Endothelial cell of umbilical vein (primary cell): ENCODE measurements around the gene SCGB1C1. TPM values are rescaled to one million over a fixed set of nuclear protein-coding genes. Genes with fewer than 3 reads are reported as not detected.
A peak's percentile ranks its signal among the peaks of the same experiment; 100 is the strongest.

Source experiments
- BruUV-seq: library from RNA; stranded (reverse); fragments of 400-500 nt; replicated peaks from 2 replicates; lab custom pipeline; 2021; lab: Mats Ljungman, UMichigan
- CTCF ChIA-PET: fragments of 300-600, 350-600 bp; sonication (Branson Sonifier 250); formaldehyde crosslinking; loops from one replicate; lab custom pipeline; 2021; ENCODE audit warnings: antibody characterized with exemption, inconsistent platforms; lab: Charles Lee
- POLR2A ChIA-PET: fragments of 300-600, 350-600 bp; sonication (Branson Sonifier 250); formaldehyde crosslinking; loops from one replicate; lab custom pipeline; 2021; ENCODE audit warnings: antibody characterized with exemption, inconsistent platforms; lab: Charles Lee
- DNase-seq: peaks from one replicate; pipeline ENCODE4 v3.0.0-alpha.2; 2011; ENCODE audit warnings: low read depth, low spot score
- FAIRE-seq: peaks from 2 replicates; lab custom pipeline; 2011; peaks lifted over from hg19 to GRCh38; lab: Jason Lieb, UNC
- H2AFZ ChIP-seq: 2 replicates; pipeline ENCODE4 v1.6.0; 2012; ENCODE audit warnings: low read depth, low read length, control low read depth, inconsistent platforms
- H3K27ac ChIP-seq: 2 replicates; pipeline ENCODE4 v1.5.1; 2011; ENCODE audit warnings: low read depth, mild to moderate bottlenecking, control low read depth, low read length, moderate library complexity; ENCODE audit not compliant: insufficient read depth
- H3K27me3 ChIP-seq, 2 experiments: 2 replicates each; pipeline versions ENCODE4 v1.6.0 to v1.6.1; 2011; ENCODE audit warnings: low read length in 2 of 2, mixed read lengths in 1 of 2; ENCODE audit not compliant: control insufficient read depth in 2 of 2, insufficient read depth in 2 of 2
- H3K36me3 ChIP-seq, 2 experiments: 2 replicates in 1 of 2; 3 replicates in 1 of 2; pipeline ENCODE4 v1.5.1; 2011; ENCODE audit warnings: low read length in 2 of 2, mild to moderate bottlenecking in 1 of 2, moderate library complexity in 1 of 2; ENCODE audit not compliant: control insufficient read depth in 2 of 2, insufficient read depth in 2 of 2; ENCODE audit errors: extremely low read depth in 1 of 2
- H3K4me1 ChIP-seq: 3 replicates; pipeline ENCODE4 v1.5.1; 2011; ENCODE audit warnings: mild to moderate bottlenecking, low read length; ENCODE audit not compliant: control insufficient read depth, insufficient read depth; ENCODE audit errors: extremely low read depth
- H3K4me2 ChIP-seq: 2 replicates; pipeline ENCODE4 v1.6.1; 2011; ENCODE audit warnings: low read length, control low read depth, mixed read lengths; ENCODE audit not compliant: insufficient read depth
- H3K4me3 ChIP-seq, 3 experiments: fragments of 200-600 bp in 1 of 3; sonication (generic), shearing (Covaris generic) in 1 of 3; replicated peaks in 1 of 3; 2 replicates each; pipeline ENCODE4 v1.5.1; 2011 to 2016; ENCODE audit warnings: control low read depth in 3 of 3, low read length in 3 of 3, mild to moderate bottlenecking in 2 of 3, inconsistent platforms in 1 of 3, low read depth in 1 of 3, moderate library complexity in 1 of 3; ENCODE audit not compliant: insufficient read depth in 1 of 3
- H3K79me2 ChIP-seq: 2 replicates; pipeline ENCODE4 v1.6.0; 2012; ENCODE audit warnings: low read length, inconsistent platforms; ENCODE audit not compliant: control insufficient read depth, insufficient read depth
- H3K9ac ChIP-seq: replicated peaks from 2 replicates; pipeline ENCODE3; 2011; ENCODE audit warnings: low read length, control low read depth; ENCODE audit not compliant: insufficient read depth; ENCODE audit errors: extremely low read depth
- H3K9me1 ChIP-seq: replicated peaks from 3 replicates; pipeline ENCODE4 v1.6.0; 2011; ENCODE audit warnings: mild to moderate bottlenecking, low read length; ENCODE audit not compliant: control insufficient read depth, insufficient read depth; ENCODE audit errors: extremely low read depth
- H3K9me3 ChIP-seq: replicated peaks from 2 replicates; pipeline ENCODE4 v1.5.1; 2012; ENCODE audit warnings: low read length, inconsistent platforms; ENCODE audit not compliant: control insufficient read depth, insufficient read depth
- H4K20me1 ChIP-seq: replicated peaks from 2 replicates; pipeline ENCODE3; 2011; ENCODE audit warnings: mild to moderate bottlenecking, low read length; ENCODE audit not compliant: control insufficient read depth, insufficient read depth; ENCODE audit errors: extremely low read depth
- CTCF ChIP-seq, 2 donors: IDR thresholded peaks; 1 replicate in 1 of 2; 2 replicates in 1 of 2; pipeline ENCODE4 v1.5.1; 2011; ENCODE audit warnings: low read length in 2 of 2, mild to moderate bottlenecking in 2 of 2, moderate library complexity in 2 of 2, control low read depth in 1 of 2, inconsistent platforms in 1 of 2, low read depth in 1 of 2; ENCODE audit not compliant: insufficient read depth in 1 of 2; ENCODE audit errors: extremely low read depth in 1 of 2
- EZH2 ChIP-seq: IDR thresholded peaks from 2 replicates; pipeline ENCODE4 v1.6.1; 2012; ENCODE audit warnings: borderline replicate concordance, low read depth, mild to moderate bottlenecking, moderate library complexity, low read length, inconsistent platforms; ENCODE audit not compliant: severe bottlenecking
- FOS ChIP-seq: IDR thresholded peaks from 2 replicates; pipeline ENCODE4 v1.6.1; 2011; ENCODE audit warnings: mild to moderate bottlenecking, low read length, moderate library complexity, borderline replicate concordance; ENCODE audit not compliant: insufficient read depth
- GATA2 ChIP-seq: IDR thresholded peaks from 2 replicates; pipeline ENCODE4 v1.7.0; 2011; ENCODE audit warnings: low read depth, mild to moderate bottlenecking, moderate library complexity, mixed read lengths, low read length; ENCODE audit not compliant: insufficient read length, insufficient read depth
- JUN ChIP-seq: IDR thresholded peaks from 2 replicates; pipeline ENCODE4 v1.6.1; 2011; ENCODE audit warnings: borderline replicate concordance, low read depth; ENCODE audit not compliant: insufficient read length, insufficient read depth
- MAX ChIP-seq: IDR thresholded peaks from 2 replicates; pipeline ENCODE4 v1.6.1; 2011; ENCODE audit not compliant: insufficient read depth, insufficient read length
- MYC ChIP-seq: IDR thresholded peaks from one replicate; pipeline ENCODE4 v1.6.1; 2011; ENCODE audit warnings: mild to moderate bottlenecking, low read depth, low read length
- POLR2A ChIP-seq: IDR thresholded peaks from 2 replicates; pipeline ENCODE4 v1.6.1; 2012; ENCODE audit warnings: low read depth, mild to moderate bottlenecking, control low read depth, low read length
- POLR2AphosphoS5 ChIP-seq: IDR thresholded peaks from 2 replicates; pipeline ENCODE4 v1.6.1; 2012; ENCODE audit warnings: low read depth, mild to moderate bottlenecking, control low read depth, low read length, moderate library complexity; ENCODE audit not compliant: insufficient read depth
- dilution Hi-C: fragments of 300-500 bp; cut with MboI; formaldehyde crosslinking; loops from one replicate; pipeline ENCODE4 v1.15.0; 2019; ENCODE audit warnings: low sequenced_read_pairs; ENCODE audit not compliant: extremely low pct_ligation_motif_present
- intact Hi-C: fragments of 100-400 bp; cut with micrococcal nuclease; formaldehyde crosslinking; loops from one replicate; pipeline ENCODE4 v1.10.0; 2022
- polyA plus RNA-seq, 4 experiments: library from polyadenylated mRNA; depleted of rRNA in 3 of 4; stranded (reverse) in 3 of 4; unstranded in 1 of 4; fragments of >200 nt; gene quantifications; 2 replicates each; pipeline versions ENCODE4 v1.2.1 to v1.2.3, GENCODE V29; 2011 to 2012; ENCODE audit warnings: missing spikeins in 1 of 4
- total RNA-seq: library from RNA; stranded (reverse); gene quantifications from 2 replicates; pipeline ENCODE4 v1.2.3, GENCODE V29; 2021

The SCGB1C1 gene
- total and polyA plus RNA-seq, 2 donors (not counting 3 experiments of a cell fraction or from before 2014, with no cell fraction given) = not detected

DNA sequence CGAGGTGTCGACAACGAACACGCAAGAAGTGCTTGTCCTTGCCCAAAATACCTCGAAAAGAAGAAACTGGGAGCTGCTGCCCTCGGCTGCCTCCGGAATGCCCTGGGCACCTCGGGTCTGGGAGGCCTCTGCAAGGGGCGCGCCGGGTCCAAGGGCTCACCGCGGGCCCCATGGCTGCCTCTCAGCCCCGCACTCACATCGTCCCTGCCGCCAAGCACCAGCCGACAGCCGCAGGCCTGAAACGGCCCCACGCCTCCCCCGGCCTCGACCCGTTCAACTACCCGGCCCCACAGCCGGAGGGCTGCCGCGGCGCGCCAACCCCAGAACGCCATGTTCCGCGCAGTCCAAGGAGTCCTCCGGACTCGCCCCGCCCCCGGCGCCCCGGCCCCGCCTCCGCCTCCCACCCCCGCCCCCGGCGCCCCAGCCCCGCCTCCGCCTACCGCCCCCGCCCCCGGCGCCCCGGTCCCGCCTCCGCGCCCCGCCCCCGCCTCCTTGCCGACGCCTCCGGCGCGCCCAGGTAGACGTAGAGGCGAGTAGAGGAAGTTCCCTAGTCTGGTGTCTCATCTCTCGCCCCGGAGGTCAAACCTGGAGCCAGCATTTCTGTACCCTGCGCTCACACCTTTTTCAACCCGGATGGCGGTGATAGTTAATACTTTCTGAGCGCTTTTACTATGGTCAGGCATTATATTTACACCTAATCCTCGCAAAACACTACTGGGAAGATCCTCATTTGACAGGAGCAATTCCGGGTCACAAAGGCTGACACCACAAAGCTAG is 43.3 kb downstream of the SCGB1C1 start, which contains the start of gene SIRT3:
TSS of gene SIRT3 (minus strand) at position 346 of the 777 bp plus-strand sequence. CDS start at position 332, 14 bp downstream.
- Histone ChIP-seq H3K4me1 (peaks cover 16% of the 10 kb centered on the region), H3K27ac (peak within 1 kb of the TSS; percentile 92), H3K9me3 (no peaks in the 10 kb centered on the region), H2AFZ (peak within 1 kb of the TSS; percentile 88), H3K4me3 (peak within 1 kb of the TSS; percentile 81 to 100 (median 99)), H3K79me2 (peaks cover 38% of the 10 kb centered on the region), H3K9me1 (no peaks in the 10 kb centered on the region), H3K9ac (peak within 1 kb of the TSS; percentile 99), H4K20me1 (no peaks in the 10 kb centered on the region), H3K36me3 (peaks cover 0 to 3% of the 10 kb centered on the region in 2 experiments), H3K27me3 (no peaks in the 10 kb centered on the region), H3K4me2 (peak within 1 kb of the TSS; percentile 90)
- intact Hi-C loops = loop anchor here (1.0 to 5.0 kb wide), 4 partner anchors 29 to 271 kb away; partner anchors contain the start of genes BET1L, IFITM2, RIC8A and RNH1
- TF ChIP-seq POLR2A (peak; percentile 87), MYC (no peak), EZH2 (no peak), JUN (no peak), CTCF (IDR thresholded peaks at IDR 0.05; ENCODE audit: extremely low read depth in 1 of 2, insufficient read depth in 1 of 2, low read depth in 1 of 2, low read length in 2 of 2) (no peak), FOS (no peak), MAX (no peak), GATA2 (no peak), POLR2AphosphoS5 (peak; percentile 80)
- peak; percentile 72 for DNase-seq
- FAIRE-seq = peak; percentile 40
- dilution Hi-C loops = no loop called here
- ChIA-PET POLR2A (interaction anchor here (1.0 kb wide), 1 partner anchor 29 kb away, joined by 4 read pairs; the partner anchor contains the start of genes BET1L and RIC8A), CTCF (interaction anchor here (1.1 to 5.8 kb wide), 3 partner anchors 15 to 29 kb away, joined by 3 to 33 read pairs (median 5); partner anchors contain the start of genes BET1L and RIC8A)
- no TSS peak for BruUV-seq
